ENCODE measurements around the gene PIK3CA. TPM values are rescaled to one million over a fixed set of nuclear protein-coding genes. Genes with fewer than 3 reads are reported as not detected.

PIK3CA gene
- total and polyA plus RNA-seq, 2 experiments from 2014 or later = 5.1 to 13.4 TPM

GRCh38 chr3:179181993-179182551 is 33.9 kb downstream of the PIK3CA start:
- no peak overlapping the region for H3K27ac ChIP-seq (ENCODE audit: low read depth)
- H3K79me2 ChIP-seq (replicated peaks; ENCODE audit: insufficient read depth) = peaks cover 61% of the 10 kb centered on the region
- no peaks in the 10 kb centered on the region for H3K27me3 Mint-ChIP-seq (ENCODE audit: insufficient read depth, low read depth, poor library complexity)
- peak; percentile 44; the same call in 2 of the 3 replicates for ATAC-seq
- H3F3A ChIP-seq (replicated peaks; ENCODE audit: low read depth) = no peaks in the 10 kb centered on the region
- no peaks in the 10 kb centered on the region for H3K36me3 ChIP-seq (ENCODE audit: insufficient read depth)
- no peaks in the 10 kb centered on the region for H3K27me3 ChIP-seq (ENCODE audit: insufficient read depth)
- no peak for DNase-seq (ENCODE audit: low spot score)
- no peak overlapping the region for H3K4me3 Mint-ChIP-seq
- H3K9me2 ChIP-seq (ENCODE audit: insufficient read depth) = no peaks in the 10 kb centered on the region
- H3K9me3 Mint-ChIP-seq = no peaks in the 10 kb centered on the region
- H3K27ac Mint-ChIP-seq = peak overlapping the region; percentile 9; the same call in 1 of the 2 replicates
- no peaks in the 10 kb centered on the region; the same call in 1 of the 2 replicates for H4K20me1 ChIP-seq (replicated peaks; ENCODE audit: insufficient read depth)
- no peak overlapping the region for H2AFZ ChIP-seq
- TF ChIP-seq ETS1 (IDR thresholded peaks at IDR 0.05) (no peak), EZH2phosphoT487 (IDR thresholded peaks at IDR 0.05; ENCODE audit: unreplicated experiment) (no peak), NANOG (IDR thresholded peaks at IDR 0.05; ENCODE audit: borderline replicate concordance) (no peak), ZNF462 (CRISPR knock-in tag; IDR thresholded peaks at IDR 0.05) (no peak), POLR2AphosphoS5 (IDR thresholded peaks at IDR 0.05; ENCODE audit: low read depth) (no peak), ZNF114 (CRISPR knock-in tag; IDR thresholded peaks at IDR 0.05) (no peak), ZNF331 (CRISPR knock-in tag; IDR thresholded peaks at IDR 0.05; ENCODE audit: low read depth) (no peak), JUNB (IDR thresholded peaks at IDR 0.05; ENCODE audit: unreplicated experiment) (no peak)
- H3K4me1 ChIP-seq (ENCODE audit: insufficient read depth) = peaks cover 14% of the 10 kb centered on the region
- H3K4me3 ChIP-seq = no peak overlapping the region
- peaks cover 19% of the 10 kb centered on the region for H3K4me1 Mint-ChIP-seq
- no peak overlapping the region for H3K4me2 ChIP-seq
- H3K36me3 Mint-ChIP-seq (ENCODE audit: low read depth) = no peaks in the 10 kb centered on the region
